HG03103 (cell line): ENCODE measurements around the gene ATXN10.
"Not testable (repeated sequence)": the region's sequence is repeated elsewhere in the genome, so short reads cannot be mapped to it uniquely, and the experiment has no call there.

Experiments used
- ATAC-seq: cut with Tn5 transposase; IDR thresholded peaks from one replicate; pipeline ENCODE4 v1.9.1; 2021; ENCODE audit warnings: low read depth; ENCODE audit not compliant: unreplicated experiment

ATXN10 gene

DNA sequence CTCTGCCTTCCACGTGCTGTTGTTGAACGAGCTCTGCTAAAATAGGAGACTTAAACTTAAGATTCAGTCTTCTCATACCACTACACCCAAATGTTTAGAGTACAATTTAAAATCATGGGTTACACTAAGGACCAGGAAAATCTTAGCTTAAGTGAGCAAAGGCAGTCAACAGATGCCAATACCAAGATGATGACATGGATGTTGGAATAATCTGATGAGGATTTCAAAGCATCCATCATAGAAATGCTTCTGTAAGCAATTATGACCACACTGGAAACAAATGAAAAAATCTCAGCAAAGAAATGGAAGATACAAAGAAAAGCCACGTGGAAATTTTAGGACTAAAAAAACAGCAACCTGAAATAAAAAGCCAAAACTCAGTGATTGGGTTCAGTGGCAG is 109.8 kb downstream of the ATXN10 start:
- ATAC-seq: no peak

- ATAC-seq: no peak
Observed at GRCh38 chr22:45781966-45782365, 110.3 kb downstream of the ATXN10 start.

DNA sequence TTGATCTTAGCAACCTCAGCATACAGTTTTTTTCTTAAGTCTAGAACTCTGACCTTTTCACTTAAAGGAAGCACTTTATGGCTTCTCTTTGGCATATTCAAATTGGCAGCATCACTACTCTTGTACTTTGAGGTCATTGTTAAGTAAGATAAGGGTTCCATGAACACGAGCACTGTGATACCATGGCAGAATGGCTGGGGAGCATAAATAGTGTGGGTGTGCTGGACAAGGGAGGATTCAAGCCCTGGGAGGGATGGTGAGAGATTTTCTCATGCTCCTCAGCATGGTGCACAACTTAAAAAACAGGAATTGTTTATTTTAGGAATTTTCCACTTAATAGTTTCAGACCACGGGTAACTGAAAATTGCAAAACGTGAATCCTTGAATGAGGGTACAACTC is 111.4 kb downstream of the ATXN10 start:
- ATAC-seq: no peak

DNA sequence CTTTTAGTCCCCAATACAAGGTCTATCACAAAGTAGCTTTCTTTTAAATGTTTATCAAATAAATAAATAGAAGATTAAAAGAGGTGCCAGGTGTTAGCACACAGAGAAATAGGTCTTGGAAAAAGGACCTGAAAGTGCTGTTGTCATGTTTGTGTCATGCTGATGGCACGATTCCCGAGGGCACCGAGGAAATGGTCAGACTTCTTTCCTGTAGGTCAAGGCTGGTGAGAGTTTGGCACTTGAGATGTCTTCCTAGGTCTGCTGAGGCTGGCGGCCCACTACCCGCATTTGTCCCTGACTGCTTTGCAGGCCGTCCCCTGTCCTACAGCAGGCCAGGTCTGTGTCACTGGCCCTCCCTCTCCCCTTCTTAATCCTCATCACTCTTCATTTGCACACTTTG is 112.1 kb downstream of the ATXN10 start:
- no peak for ATAC-seq

DNA sequence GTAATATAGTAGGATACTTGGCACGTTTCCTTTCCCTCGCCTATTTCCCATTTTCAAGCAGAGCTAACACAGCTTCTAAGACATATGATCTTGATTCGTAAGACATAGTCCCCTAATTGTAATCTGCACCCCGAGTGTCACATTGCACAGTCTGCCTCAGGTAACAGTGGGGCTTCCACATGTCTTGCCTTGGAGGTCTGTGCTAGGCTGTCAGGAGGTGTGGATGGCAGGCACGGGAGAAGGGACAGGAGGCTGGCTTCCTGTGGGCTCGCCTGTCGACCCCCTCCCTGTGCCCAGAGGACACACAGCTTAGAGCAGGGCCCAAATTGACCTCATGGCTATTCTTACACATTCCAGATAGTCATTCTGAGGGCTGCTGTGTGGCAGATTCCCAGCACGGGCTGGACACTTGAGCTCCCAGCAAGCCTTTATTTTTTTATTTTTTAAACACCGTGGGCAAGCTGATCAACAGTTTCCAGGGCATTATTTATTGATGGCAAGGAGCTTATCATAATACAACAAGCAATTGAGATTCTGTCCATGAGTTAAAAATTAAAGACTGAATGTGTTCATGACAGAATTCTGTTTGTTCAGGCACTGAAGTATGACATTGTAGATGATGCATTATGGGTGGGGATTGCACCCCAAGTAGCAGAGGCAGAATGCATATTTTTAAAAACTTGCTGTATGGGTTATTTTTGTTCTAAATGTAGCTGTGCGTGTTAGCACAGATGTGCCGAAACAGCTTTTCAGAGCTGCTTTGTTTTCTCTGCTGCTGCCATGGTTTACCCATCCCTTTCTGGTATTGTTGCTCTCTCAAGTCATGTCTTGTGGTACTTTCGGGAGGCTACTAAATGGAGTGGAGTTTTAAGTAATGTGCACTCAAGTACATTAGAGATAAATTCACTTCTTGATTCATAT is 113.0 kb downstream of the ATXN10 start:
- ATAC-seq: no peak

DNA sequence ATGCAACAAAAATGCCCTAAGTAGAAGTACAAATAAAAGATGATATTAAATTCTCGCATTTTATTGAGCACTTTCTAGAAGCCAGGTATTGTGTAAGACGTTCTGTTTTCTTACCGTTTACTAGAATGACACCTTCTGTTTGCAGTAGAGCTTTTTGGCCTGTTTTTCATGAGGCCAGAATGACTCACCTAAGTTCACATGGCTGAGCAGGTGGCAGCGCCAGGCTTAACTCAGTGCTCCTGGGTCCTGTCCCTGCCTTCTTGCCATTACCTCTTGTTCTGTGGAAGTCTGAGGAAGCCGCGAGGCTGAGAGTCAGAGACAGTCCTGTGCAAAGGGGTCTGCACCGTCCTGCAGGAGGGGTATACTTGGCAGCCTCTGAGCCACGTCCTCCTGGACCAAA is 113.8 kb downstream of the ATXN10 start:
- ATAC-seq: no peak

- no peak for ATAC-seq
Observed at GRCh38 chr22:45786726-45787125, 115.1 kb downstream of the ATXN10 start.

DNA sequence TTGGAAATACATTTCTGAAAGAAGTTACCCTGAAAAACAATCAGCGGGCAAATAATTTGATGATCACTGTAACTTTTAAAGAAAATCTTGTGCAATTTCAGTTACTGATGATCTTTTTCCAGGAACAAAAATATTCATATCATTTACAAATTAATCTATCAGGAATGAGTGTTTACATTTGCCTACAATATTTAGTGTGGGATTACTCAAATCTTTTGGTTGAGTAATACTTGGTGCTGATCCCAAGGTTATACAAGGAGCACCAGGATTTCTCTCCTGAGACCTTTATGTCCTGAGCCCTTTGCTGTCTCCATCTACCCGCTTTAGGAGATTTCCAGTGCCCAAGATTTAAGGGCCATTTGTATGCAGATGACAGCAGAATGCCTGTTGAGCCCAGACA is 116.1 kb downstream of the ATXN10 start:
- no peak for ATAC-seq

- no peak for ATAC-seq
Observed at GRCh38 chr22:45788522-45788921, 116.9 kb downstream of the ATXN10 start.

DNA sequence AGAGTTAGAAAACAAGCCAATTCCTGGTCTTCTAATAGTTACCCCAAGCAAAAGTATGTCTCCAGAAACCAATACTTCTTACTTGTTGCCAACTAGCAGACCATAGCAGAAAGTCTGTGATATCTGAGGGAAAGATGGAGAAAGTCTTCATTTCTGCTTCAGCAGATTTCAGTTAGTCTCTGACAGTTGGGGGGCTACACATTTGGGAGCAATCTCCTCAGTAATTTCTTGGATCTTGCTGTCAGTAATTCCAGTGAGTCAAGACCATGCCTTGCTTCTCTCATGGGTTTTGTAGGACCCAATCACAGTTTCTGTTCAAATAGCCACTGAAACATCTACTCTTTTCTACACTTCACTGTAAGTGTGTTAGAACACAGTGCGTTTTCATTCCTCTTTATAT is 118.8 kb downstream of the ATXN10 start:
- no peak for ATAC-seq

DNA sequence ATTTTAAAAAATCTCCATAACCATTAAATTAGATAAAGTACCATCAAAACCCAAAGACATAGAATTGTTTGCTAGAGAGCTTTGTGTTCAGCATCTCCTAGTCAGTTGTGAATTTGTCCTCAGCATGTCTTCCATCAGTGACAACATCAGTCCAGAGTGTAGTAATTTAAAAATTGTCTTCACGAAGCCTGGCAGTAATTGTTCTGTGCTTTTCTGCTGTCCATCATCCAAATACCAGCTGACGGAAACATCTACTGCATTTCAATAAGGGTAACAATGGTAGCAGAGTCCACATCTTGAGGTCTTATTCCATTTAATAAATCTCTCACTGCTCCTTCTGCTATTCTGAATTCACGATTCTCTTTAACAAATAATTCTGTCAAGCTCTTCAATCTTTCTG is 121.5 kb downstream of the ATXN10 start:
- no peak for ATAC-seq

GRCh38 chr22:45793892-45794291 is 122.3 kb downstream of the ATXN10 start:
- ATAC-seq: no peak

DNA sequence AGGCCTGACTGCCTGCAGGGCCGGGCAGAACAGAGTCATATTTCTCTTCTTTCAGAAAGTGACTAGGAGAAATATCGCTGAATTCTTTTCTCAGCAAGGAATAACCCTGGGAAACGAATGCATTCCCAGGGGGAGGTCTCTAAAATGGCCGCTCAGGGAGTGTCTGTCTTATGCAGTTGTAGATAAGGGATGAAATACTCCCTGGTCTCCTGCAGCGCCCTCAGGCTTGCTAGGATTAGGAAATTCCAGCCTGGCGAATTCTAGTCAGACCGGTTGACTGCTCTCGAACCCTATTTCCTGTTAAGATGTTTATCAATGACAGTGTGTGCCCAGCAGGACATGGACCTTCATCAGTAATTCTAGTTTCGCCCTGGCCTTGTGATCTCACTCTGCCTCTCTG is 124.4 kb downstream of the ATXN10 start:
- not testable (repeated sequence) for ATAC-seq

- ATAC-seq: no peak
Observed at GRCh38 chr22:45799291-45799690, 127.7 kb downstream of the ATXN10 start.

- ATAC-seq: no peak
Observed at GRCh38 chr22:45802054-45802453, 130.4 kb downstream of the ATXN10 start.

DNA sequence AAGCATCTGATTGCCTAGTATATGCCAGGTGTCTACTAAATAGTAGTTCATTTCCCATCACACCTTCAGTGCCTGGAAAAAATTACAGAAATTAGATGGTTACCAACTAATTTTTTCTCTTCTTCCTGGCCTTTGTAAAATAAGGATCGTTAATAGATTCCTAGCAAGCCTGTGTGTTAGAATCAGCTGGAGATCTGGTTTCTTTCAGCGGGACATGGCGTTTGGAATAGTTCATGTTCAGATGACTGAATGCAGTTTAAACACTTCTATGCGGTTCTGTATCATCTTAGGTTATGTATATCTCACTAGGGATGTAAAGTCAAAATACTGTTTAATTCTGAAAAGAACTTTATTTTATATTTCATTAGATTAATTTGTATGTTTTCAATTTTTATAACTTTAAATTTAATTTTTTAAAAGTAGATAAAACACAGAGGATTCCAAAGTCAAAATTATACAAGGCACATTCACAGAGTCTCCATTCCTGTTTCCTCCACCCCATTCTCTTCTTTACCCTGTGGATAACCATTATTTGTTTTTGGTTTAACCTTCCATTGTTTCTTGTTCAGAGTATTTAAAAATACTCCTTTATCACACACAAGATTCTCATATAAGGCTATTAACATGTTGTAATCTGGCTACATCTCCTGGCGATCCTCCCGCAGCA is 132.8 kb downstream of the ATXN10 start:
- no peak for ATAC-seq

DNA sequence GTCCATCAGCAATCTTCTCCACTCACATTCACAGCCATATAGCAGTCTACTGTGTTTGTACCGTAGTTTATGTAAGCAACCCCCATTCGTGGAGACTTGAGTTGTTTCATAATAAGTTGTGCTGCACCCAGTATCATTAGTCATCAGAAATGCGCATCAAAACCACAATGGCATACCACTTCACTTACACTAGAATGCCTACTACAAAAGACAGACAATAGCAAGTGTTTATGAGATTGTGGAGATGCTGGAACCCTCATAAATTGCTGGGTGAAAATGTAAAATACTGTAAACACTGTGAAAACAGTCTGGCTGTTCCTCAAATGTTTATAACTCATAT is 133.3 kb downstream of the ATXN10 start:
- ATAC-seq: no peak

GRCh38 chr22:45805413-45805812 is 133.8 kb downstream of the ATXN10 start:
- ATAC-seq: no peak

DNA sequence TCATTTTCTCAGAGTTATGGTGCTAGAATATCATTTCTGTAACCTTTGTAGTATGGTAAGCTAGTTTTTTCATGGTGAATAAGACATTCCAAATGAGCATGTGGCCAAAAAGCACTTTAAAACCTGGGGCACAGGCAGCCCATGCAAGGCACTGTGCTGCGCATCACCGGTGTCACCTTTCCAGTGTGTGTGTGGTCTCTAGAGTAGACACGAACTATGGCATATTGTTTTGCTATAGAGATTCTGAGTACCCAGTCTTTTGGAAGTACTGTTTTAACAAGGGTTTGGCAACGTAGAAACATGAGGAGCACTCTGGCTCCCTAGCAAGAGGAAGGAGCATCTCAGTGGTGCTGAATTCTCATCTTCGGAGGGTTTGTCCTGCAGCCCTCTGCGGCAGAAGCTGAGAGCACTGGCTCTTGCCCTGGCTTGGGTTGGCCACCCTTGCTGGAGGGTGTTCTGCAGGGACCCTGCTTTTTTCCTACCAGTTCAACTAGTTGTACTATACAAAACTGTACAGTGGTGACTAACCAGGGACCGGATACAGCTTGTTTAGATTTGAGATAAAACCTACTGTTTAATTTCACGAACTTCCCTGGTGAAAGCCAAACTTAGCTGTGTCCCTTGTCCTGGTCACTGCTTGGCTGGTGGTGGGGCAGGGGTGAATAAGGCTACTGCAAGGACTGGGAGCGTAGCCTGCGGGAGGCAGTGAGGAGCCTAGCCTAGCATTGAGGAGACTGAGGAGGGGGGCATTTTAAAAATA is 135.7 kb downstream of the ATXN10 start:
- ATAC-seq: no peak

DNA sequence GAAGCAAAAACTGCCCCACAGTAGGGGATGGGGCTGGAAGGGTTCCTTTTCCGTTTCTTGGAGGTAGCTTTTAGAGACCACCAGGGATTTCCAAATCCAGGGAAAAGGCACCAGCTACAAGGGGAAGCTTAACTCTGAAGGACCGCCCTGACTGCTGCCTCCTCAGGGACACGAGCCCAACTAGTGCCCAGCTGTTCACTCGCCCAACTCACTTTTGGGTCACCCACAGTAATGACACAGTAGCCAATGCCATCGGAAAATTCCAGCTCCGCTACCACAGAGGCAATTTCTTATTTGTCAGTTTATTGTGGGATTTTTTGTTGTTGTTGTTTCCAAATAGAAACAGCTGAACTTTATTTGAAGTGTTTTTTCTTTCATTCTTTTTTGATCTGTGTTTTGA is 141.3 kb downstream of the ATXN10 start:
- no peak for ATAC-seq

- no peak for ATAC-seq
Observed at GRCh38 chr22:45814198-45814597, 142.6 kb downstream of the ATXN10 start.
